PC-3 (cell line): ENCODE results near the gene PDCL3. TPM values are rescaled to one million over a fixed set of nuclear protein-coding genes. Genes with fewer than 3 reads are reported as not detected.

Experiments
- ATAC-seq: fragments of 200-7000 bp; cut with Tn5 transposase; 2 replicates; pipeline ENCODE4 v1.9.1; 2020; ENCODE audit warnings: mild to moderate bottlenecking, moderate library complexity
- Bru-seq: library from RNA; stranded (reverse); fragments of 400-500 nt; gene quantifications from one replicate; lab custom pipeline; 2021; lab: Mats Ljungman, UMichigan
- BruChase-seq, 2 experiments: library from RNA; stranded (reverse); fragments of 400-500 nt; gene quantifications; one replicate each; lab custom pipeline; 2021; lab: Mats Ljungman, UMichigan
- BruUV-seq: library from RNA; stranded (reverse); fragments of 400-500 nt; replicated peaks from 2 replicates; lab custom pipeline; 2021; lab: Mats Ljungman, UMichigan
- CTCF ChIA-PET: fragments of 300-600 bp; sonication (Branson Sonifier 250); formaldehyde crosslinking; loops from one replicate; lab custom pipeline; 2022; ENCODE audit warnings: antibody characterized with exemption; lab: Charles Lee
- POLR2A ChIA-PET: fragments of 300-600 bp; sonication (Branson Sonifier 250); formaldehyde crosslinking; loops from one replicate; lab custom pipeline; 2022; ENCODE audit warnings: antibody characterized with exemption; ENCODE audit not compliant: unreplicated experiment; lab: Charles Lee
- DNase-seq: peaks from one replicate; pipeline ENCODE4 v3.0.0-alpha.2; 2015
- H2AFZ ChIP-seq: fragments of 300-600 bp; sonication (generic); 2 replicates; pipeline ENCODE4 v1.6.0; 2016; ENCODE audit warnings: antibody characterized with exemption, low read length
- H3F3A ChIP-seq: fragments of 300-600 bp; sonication (generic); one replicate; pipeline ENCODE4 v1.6.0; 2017; ENCODE audit warnings: antibody characterized with exemption, low read length, control low read depth, mild to moderate bottlenecking; ENCODE audit not compliant: unreplicated experiment
- H3K27ac ChIP-seq: fragments of 300-600 bp; sonication (generic); 2 replicates; pipeline ENCODE4 v1.5.1; 2016; ENCODE audit warnings: mild to moderate bottlenecking, low read length
- H3K27me3 ChIP-seq: fragments of 300-600 bp; sonication (generic); 2 replicates; pipeline ENCODE4 v1.6.1; 2016; ENCODE audit warnings: low read length, mixed read lengths
- H3K36me3 ChIP-seq: fragments of 300-600 bp; sonication (generic); 2 replicates; pipeline ENCODE4 v1.6.1; 2016; ENCODE audit warnings: low read depth, mixed run types, low read length, mixed read lengths
- H3K4me1 ChIP-seq: fragments of 300-600 bp; sonication (generic); 2 replicates; pipeline ENCODE4 v1.5.1; 2016; ENCODE audit warnings: low read length; ENCODE audit not compliant: insufficient read depth
- H3K4me2 ChIP-seq: fragments of 300-600 bp; sonication (generic); 2 replicates; pipeline ENCODE4 v1.6.0; 2016; ENCODE audit warnings: low read length
- H3K4me3 ChIP-seq: fragments of 300-600 bp; sonication (generic); 2 replicates; pipeline ENCODE4 v1.5.1; 2016; ENCODE audit warnings: mild to moderate bottlenecking, low read length, mixed read lengths
- H3K79me2 ChIP-seq: fragments of 300-600 bp; sonication (generic); 2 replicates; pipeline ENCODE4 v1.6.1; 2017; ENCODE audit warnings: low read length, mixed read lengths
- H3K9ac ChIP-seq: fragments of 300-600 bp; sonication (generic); 2 replicates; pipeline ENCODE4 v1.6.0; 2016; ENCODE audit warnings: mild to moderate bottlenecking, low read length
- H3K9me2 ChIP-seq: fragments of 300-600 bp; sonication (generic); replicated peaks from 2 replicates; pipeline ENCODE4 v1.6.1; 2016; ENCODE audit warnings: mixed run types, low read length, mixed read lengths
- H3K9me3 ChIP-seq: fragments of 300-600 bp; sonication (generic); 2 replicates; pipeline ENCODE4 v1.6.1; 2016; ENCODE audit warnings: low read length, mixed read lengths
- H4K20me1 ChIP-seq: fragments of 300-600 bp; sonication (generic); 2 replicates; pipeline ENCODE4 v1.6.1; 2016; ENCODE audit warnings: low read length, mixed read lengths
- EZH2 ChIP-seq: fragments of 300-600 bp; sonication (generic); IDR thresholded peaks from one replicate; pipeline ENCODE4 v1.6.1; 2017; ENCODE audit warnings: antibody characterized with exemption, mild to moderate bottlenecking, low read length; ENCODE audit not compliant: unreplicated experiment
- EZH2phosphoT487 ChIP-seq: fragments of 300-600 bp; sonication (generic); IDR thresholded peaks from 2 replicates; pipeline ENCODE4 v1.6.1; 2018; ENCODE audit warnings: mild to moderate bottlenecking, antibody characterized with exemption, low read length, borderline replicate concordance
- intact Hi-C: fragments of 100-400 bp; cut with micrococcal nuclease; formaldehyde crosslinking; loops from 2 replicates; pipeline ENCODE4 v1.9.0; 2023
- long read RNA-seq: library from polyadenylated mRNA; unstranded; transcript quantifications from one replicate; pipeline ENCODE4 v2.0.0, GENCODE V29; 2021; ENCODE audit not compliant: unreplicated experiment
- total RNA-seq: library from RNA; depleted of rRNA; stranded (reverse); fragments of >200 nt; gene quantifications from 2 replicates; pipeline ENCODE4 v1.2.3, GENCODE V29; 2014; rRNA removed
- TF ChIP-seq, protein P1 (sequence below): fragments of 300-600 bp; sonication (generic); conservative IDR thresholded peaks from 2 replicates; pipeline ENCODE4 v1.5.1; 2017; ENCODE audit warnings: antibody characterized with exemption, low read depth, mild to moderate bottlenecking, low read length

The PDCL3 gene
- 20.7 and 27.2 TPM in 2 replicates for total RNA-seq
- percentile 62 among the genes with signal in this experiment for Bru-seq, nascent RNA
- percentile 81 among the genes with signal in this experiment for BruChase-seq, experiment 1, labeled RNA remaining after a 6-hour chase
- BruChase-seq, experiment 2, labeled RNA remaining after a 2-hour chase: percentile 64 among the genes with signal in this experiment
- long read RNA-seq, transcript PDCL3-201 (6 exons, 1,337 nt): major isoform, 51 of 58 reads
- long read RNA-seq, partial matches to known transcripts: 3 of 58 reads
- long read RNA-seq, other reads (novel, unspliced or antisense): 4 of 58 reads

DNA sequence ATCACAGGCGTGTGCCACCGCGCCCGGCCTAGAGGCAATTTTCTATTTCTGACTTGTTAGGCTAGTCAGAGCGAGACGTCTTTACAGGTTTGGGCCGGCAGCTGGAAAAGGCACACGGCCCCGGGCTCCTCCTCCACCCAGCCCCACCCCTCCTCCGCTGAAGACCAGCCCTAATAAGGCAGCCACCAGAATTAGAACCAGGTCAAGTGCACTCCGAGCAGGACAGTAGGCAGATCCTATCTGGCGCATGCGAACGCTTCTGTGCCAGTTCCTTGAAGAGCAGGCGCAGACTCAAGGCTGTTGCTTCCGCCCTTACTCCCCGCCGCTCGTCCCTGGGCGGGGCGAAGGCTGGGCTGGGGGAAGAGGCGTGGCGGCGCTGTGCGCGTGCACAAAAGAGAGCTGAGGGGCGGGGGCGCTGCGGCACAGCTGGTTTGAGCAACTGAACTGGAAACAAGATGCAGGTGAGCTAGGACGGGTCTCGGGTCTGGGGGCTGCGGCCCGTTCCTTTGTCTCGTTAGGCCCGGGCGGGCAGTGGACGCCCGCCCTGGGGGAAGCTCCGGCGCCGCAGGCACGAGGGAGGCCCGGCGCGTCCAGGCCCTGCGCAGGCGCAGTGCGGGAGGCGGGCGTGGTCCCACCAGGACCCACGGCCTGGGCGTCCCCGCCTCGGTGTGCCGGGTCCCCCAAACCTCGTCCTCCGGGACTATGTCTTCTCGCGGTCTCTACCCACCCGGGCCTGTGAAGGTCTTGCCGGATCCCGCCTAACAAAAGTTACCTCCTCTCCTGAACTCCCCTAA lies at the start of gene PDCL3:
PDCL3 (plus strand) TSS at position 381 of the 794 bp plus-strand sequence; CDS start at position 456, 75 bp downstream.
- Histone ChIP-seq H3K27ac (peak within 1 kb of the TSS; percentile 70), H3K9me3 (no peaks in the 10 kb centered on the region), H3K4me3 (peak within 1 kb of the TSS; percentile 92), H3K27me3 (no peaks in the 10 kb centered on the region), H3K79me2 (peaks cover 20% of the 10 kb centered on the region), H3K9ac (peak within 1 kb of the TSS; percentile 98), H3K36me3 (no peaks in the 10 kb centered on the region; the same call in 1 of the 2 replicates), H4K20me1 (no peaks in the 10 kb centered on the region), H3K4me2 (peak within 1 kb of the TSS; percentile 90), H3K4me1 (peaks cover 16% of the 10 kb centered on the region), H3F3A (peaks cover 3% of the 10 kb centered on the region), H2AFZ (peak within 1 kb of the TSS; percentile 95), H3K9me2 (no peaks in the 10 kb centered on the region)
- no TSS peak for BruUV-seq
- CTCF ChIA-PET: no interaction called here
- ATAC-seq (peak; percentile 93), DNase-seq (peak; percentile 98)
- TF ChIP-seq EZH2: no peak
- no peak for TF ChIP-seq EZH2phosphoT487
- TF ChIP-seq, protein P1, sequence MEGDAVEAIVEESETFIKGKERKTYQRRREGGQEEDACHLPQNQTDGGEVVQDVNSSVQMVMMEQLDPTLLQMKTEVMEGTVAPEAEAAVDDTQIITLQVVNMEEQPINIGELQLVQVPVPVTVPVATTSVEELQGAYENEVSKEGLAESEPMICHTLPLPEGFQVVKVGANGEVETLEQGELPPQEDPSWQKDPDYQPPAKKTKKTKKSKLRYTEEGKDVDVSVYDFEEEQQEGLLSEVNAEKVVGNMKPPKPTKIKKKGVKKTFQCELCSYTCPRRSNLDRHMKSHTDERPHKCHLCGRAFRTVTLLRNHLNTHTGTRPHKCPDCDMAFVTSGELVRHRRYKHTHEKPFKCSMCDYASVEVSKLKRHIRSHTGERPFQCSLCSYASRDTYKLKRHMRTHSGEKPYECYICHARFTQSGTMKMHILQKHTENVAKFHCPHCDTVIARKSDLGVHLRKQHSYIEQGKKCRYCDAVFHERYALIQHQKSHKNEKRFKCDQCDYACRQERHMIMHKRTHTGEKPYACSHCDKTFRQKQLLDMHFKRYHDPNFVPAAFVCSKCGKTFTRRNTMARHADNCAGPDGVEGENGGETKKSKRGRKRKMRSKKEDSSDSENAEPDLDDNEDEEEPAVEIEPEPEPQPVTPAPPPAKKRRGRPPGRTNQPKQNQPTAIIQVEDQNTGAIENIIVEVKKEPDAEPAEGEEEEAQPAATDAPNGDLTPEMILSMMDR: no peak
- POLR2A ChIA-PET: interaction anchor here (0.5 to 0.7 kb wide), 6 partner anchors 13 to 1422 kb away, joined by 3 to 14 read pairs (median 3); partner anchors contain the start of gene C2orf15
- intact Hi-C loops: no loop called here

DNA sequence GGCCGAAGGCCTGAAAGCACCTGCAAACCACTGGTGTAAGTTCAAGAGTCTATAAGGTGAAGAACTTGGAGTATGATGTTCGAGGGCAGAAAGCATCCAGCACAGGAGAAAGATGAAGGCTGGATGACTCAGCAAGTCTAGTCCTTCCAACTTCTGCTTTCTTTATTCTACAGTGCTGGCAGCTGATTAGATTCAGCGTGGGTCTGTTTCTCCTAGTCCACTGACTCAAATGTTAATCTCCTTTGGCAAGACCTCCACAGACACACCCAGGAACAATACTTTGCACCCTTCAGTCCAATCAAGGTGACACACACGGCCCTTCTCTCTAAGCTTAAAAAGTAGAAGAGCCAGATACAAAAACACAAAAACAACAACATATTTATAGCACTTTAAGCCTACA lies 49.1 kb upstream of the PDCL3 start:
- Histone ChIP-seq H3K9ac (no peak overlapping the region), H3F3A (no peaks in the 10 kb centered on the region), H2AFZ (no peak overlapping the region), H3K27me3 (peaks cover 17% of the 10 kb centered on the region), H3K36me3 (no peaks in the 10 kb centered on the region), H3K79me2 (no peaks in the 10 kb centered on the region), H3K27ac (no peak overlapping the region), H3K9me3 (no peaks in the 10 kb centered on the region), H3K9me2 (no peaks in the 10 kb centered on the region), H3K4me3 (no peak overlapping the region), H3K4me1 (no peaks in the 10 kb centered on the region), H4K20me1 (no peaks in the 10 kb centered on the region), H3K4me2 (no peak overlapping the region)
- BruUV-seq: no TSS peak
- intact Hi-C loops: no loop called here
- TF ChIP-seq, protein P1: no peak
- TF ChIP-seq EZH2: no peak
- TF ChIP-seq EZH2phosphoT487: no peak
- ChIA-PET CTCF (no interaction called here), POLR2A (no interaction called here)
- DNase-seq (no peak), ATAC-seq (no peak)
